Ovary (tissue), 9 donors: Measurements from ENCODE around the gene DCTN3. TPM values are rescaled to one million over a fixed set of nuclear protein-coding genes. Genes with fewer than 3 reads are reported as not detected.

Source experiments
- DNase-seq, 5 donors: peaks; one replicate each; pipeline ENCODE4 v3.0.0-alpha.2; 2019 to 2020
- H3K27ac ChIP-seq, 2 donors: fragments of 200-600 bp; one replicate each; pipeline versions ENCODE4 v1.5.1 to v1.8.0; 2019 to 2022
- H3K27me3 ChIP-seq: fragments of 200-600 bp; one replicate; pipeline ENCODE4 v1.8.0; 2022
- H3K36me3 ChIP-seq: fragments of 200-600 bp; sonication (generic); one replicate; pipeline ENCODE4 v1.5.1; 2019
- H3K4me1 ChIP-seq: one replicate; pipeline ENCODE4 v1.8.1; 2013; ENCODE audit warnings: mild to moderate bottlenecking, moderate library complexity; ENCODE audit not compliant: insufficient read depth
- H3K4me3 ChIP-seq: fragments of 200-600 bp; sonication (generic); one replicate; pipeline ENCODE4 v1.5.1; 2017
- H3K9me3 ChIP-seq, 2 donors: fragments of 200-600 bp in 1 of 2; sonication (generic) in 1 of 2; one replicate each; pipeline versions ENCODE4 v1.5.1 to v1.8.1; 2013 to 2019; ENCODE audit warnings: mild to moderate bottlenecking in 1 of 2, moderate library complexity in 1 of 2
- CTCF ChIP-seq, 3 donors: fragments of 450-650 bp in 2 of 3; fragments of 200-600 bp in 1 of 3; IDR thresholded peaks; one replicate each; pipeline versions ENCODE4 v1.5.1 to v1.8.0; 2016 to 2022; ENCODE audit warnings: antibody characterized with exemption in 3 of 3, mild to moderate bottlenecking in 1 of 3
- EP300 ChIP-seq: sonication (generic); formaldehyde crosslinking; IDR thresholded peaks from one replicate; pipeline ENCODE4 v1.6.1; 2017; ENCODE audit warnings: antibody characterized with exemption
- POLR2A ChIP-seq: fragments of 450-650 bp; IDR thresholded peaks from one replicate; pipeline ENCODE4 v1.6.1; 2017; ENCODE audit warnings: antibody characterized with exemption, mild to moderate bottlenecking, moderate library complexity
- WGBS, 3 donors: extraction: QIAGEN DNeasy Blood & Tissue Kit in 1 of 3; methylation state at CpG; one replicate each; pipeline versions ENCODE4 v1.1.5 to v1.1.7; 2013 to 2017; 5-methylcytosine and 5-hydroxymethylcytosine counted together
- intact Hi-C, 4 donors: fragments of 100-400 bp; cut with DNase I; formaldehyde crosslinking; loops; one replicate each; pipeline versions ENCODE4 v1.11.0 to v1.15.1; 2022 to 2023
- polyA plus RNA-seq, 2 donors: library from polyadenylated mRNA; stranded (reverse); fragments of 200-250 nt in 1 of 2; fragments of 350-450 nt in 1 of 2; fragmentation: Illumina TruSeq in 1 of 2; extraction: RNeasy Lipid Tissue Mini Kit (QIAGEN cat#74804) in 1 of 2; gene quantifications; one replicate each; pipeline ENCODE4 v1.2.3, GENCODE V29; 2013 to 2014
- total RNA-seq, 7 donors: library from RNA; depleted of rRNA in 2 of 7; stranded (reverse); fragments of >200 nt in 2 of 7; fragmentation: NEBNext Ultra II Directional in 3 of 7; extraction: Animal tissue kit (Norgen Biotek cat#: 25700) in 3 of 7; gene quantifications; one replicate each; pipeline versions ENCODE4 v1.1.0 to v1.2.4, GENCODE V29; 2016 to 2023
- donor health status: DM: no; HTN: no; CAD: no; lungs with moderate emphysema.
- donor health status: DM: no; HTN: no; CAD: no.
- donor health status: Bipolar disorder and iron deficiency.
- donor health status: DM: yes; HTN: yes; CAD: no.
- donor health status: DM: no; HTN: no; CAD: no.
- donor health status: DM: yes; HTN: yes; CAD: no.

DCTN3 gene
- total and polyA plus RNA-seq, 9 donors = 56.4 to 106 (median 95.3) TPM

GRCh38 chr9:34650816-34651215 lies 30.5 kb upstream of the DCTN3 start:
- DNase-seq = peak in 4 of 5 donors; percentile 48 to 71 (median 64)
- H3K9me3 ChIP-seq = no peaks in the 10 kb centered on the region
- 37 to 49% (median 42%) methylated on average over 5 of the region's 5 CpGs for WGBS, 3 donors
- TF ChIP-seq EP300 = no peak
- TF ChIP-seq CTCF (IDR thresholded peaks at IDR 0.05) = no peak
- TF ChIP-seq POLR2A = no peak
- H3K4me1 ChIP-seq = peaks cover 48% of the 10 kb centered on the region
- peak overlapping the region in 1 of 2 donors; percentile 81 for H3K27ac ChIP-seq
- no peaks in the 10 kb centered on the region for H3K27me3 ChIP-seq
- H3K36me3 ChIP-seq = no peaks in the 10 kb centered on the region
- H3K4me3 ChIP-seq = no peak overlapping the region
- intact Hi-C loops = no loop called here

DNA sequence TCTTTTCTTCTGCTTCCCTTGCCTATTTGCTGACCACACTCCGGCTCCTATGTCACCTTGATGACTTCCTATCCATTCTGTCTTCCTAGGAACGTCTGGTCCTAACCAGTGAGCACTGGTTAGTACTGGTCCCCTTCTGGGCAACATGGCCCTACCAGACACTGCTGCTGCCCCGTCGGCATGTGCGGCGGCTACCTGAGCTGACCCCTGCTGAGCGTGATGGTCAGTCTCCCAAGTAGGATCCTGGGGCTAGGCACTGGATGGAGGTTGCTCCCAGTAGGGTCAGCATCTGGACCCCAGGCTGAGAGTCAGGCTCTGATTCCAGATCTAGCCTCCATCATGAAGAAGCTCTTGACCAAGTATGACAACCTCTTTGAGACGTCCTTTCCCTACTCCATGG lies 28.4 kb upstream of the DCTN3 start:
- H3K4me3 ChIP-seq = no peak overlapping the region
- intact Hi-C loops = no loop called here
- DNase-seq = no peak
- peaks cover 33% of the 10 kb centered on the region for H3K4me1 ChIP-seq
- no peak for TF ChIP-seq CTCF (IDR thresholded peaks at IDR 0.05)
- TF ChIP-seq EP300 = no peak
- no peak for TF ChIP-seq POLR2A
- no peaks in the 10 kb centered on the region for H3K36me3 ChIP-seq
- WGBS, 3 donors = 90 to 94% (median 93%) methylated on average over 8 of the region's 8 CpGs
- H3K27ac ChIP-seq = no peak overlapping the region
- no peaks in the 10 kb centered on the region for H3K9me3 ChIP-seq
- no peaks in the 10 kb centered on the region for H3K27me3 ChIP-seq

- intact Hi-C loops = no loop called here
- no peaks in the 10 kb centered on the region for H3K36me3 ChIP-seq
Measured at GRCh38 chr9:34647651-34648050, 27.4 kb upstream of the DCTN3 start.

GRCh38 chr9:34647084-34647403 lies 26.7 kb upstream of the DCTN3 start:
- H3K9me3 ChIP-seq = no peaks in the 10 kb centered on the region
- H3K36me3 ChIP-seq = no peaks in the 10 kb centered on the region
- H3K27me3 ChIP-seq = no peaks in the 10 kb centered on the region
- H3K4me3 ChIP-seq = peak overlapping the region; percentile 82
- whole genome bisulfite sequencing, 3 donors = 3 to 13% (median 5%) methylated on average over 8 of the region's 8 CpGs
- TF ChIP-seq CTCF (IDR thresholded peaks at IDR 0.05) = no peak
- TF ChIP-seq POLR2A = no peak
- intact Hi-C loops = no loop called here
- DNase-seq = no peak
- H3K27ac ChIP-seq = peak overlapping the region; percentile 54 to 79
- H3K4me1 ChIP-seq = peaks cover 19% of the 10 kb centered on the region

More at GRCh38 chr9:34647651-34648050, 27.4 kb upstream of the DCTN3 start:
- Histone ChIP-seq H3K27ac (peak overlapping the region in 1 of 2 donors; percentile 54), H3K4me3 (peak overlapping the region; percentile 82), H3K9me3 (no peaks in the 10 kb centered on the region), H3K4me1 (peaks cover 24% of the 10 kb centered on the region), H3K27me3 (no peaks in the 10 kb centered on the region)
- WGBS, 3 donors = 56 to 77% (median 58%) methylated on average over 10 of the region's 10 CpGs
- TF ChIP-seq CTCF (IDR thresholded peaks at IDR 0.05) (no peak), EP300 (no peak), POLR2A (no peak)
- DNase-seq = no peak
